HG03039 (cell line): ENCODE results near the gene ANKRD44.

ENCODE experiments used
- ATAC-seq: cut with Tn5 transposase; IDR thresholded peaks from one replicate; pipeline ENCODE4 v1.9.1; 2021; ENCODE audit warnings: mild to moderate bottlenecking, moderate library complexity; ENCODE audit not compliant: unreplicated experiment

ANKRD44 gene

DNA sequence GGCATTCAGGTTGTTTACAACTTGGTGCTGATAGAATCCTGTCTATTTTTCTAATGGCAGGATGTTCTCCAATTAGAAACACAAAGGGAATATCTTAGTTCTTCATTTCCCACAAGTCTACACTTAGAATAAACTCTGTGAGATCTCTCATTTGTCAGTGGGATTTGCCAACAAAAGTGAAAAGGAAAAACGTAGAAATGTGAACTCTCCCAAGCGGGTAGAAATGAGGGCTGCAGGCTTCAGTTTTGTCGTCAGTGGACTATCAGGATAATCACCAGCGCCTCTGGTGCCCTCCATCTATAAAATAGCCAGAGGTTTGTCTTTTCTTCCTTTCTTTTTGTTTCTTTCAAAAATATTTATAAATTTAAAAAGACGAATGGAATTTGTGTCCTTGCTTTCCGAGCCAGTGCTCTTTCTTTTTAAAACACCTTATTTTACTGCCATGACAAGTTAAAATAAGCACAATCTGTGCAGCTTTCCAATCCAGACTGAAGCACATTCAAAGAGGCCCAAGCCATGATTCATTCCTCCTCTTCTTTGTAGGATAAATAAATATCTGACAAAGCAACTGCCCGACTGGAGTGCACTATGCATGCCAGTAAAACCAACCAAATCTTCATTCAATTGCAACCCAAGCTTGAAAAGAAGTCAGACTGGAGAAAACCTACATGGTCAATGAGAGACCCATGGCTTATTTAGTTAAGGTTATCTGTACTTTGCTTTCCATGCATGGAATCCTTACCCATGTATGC lies 185.8 kb downstream of the ANKRD44 start:
- ATAC-seq = no peak

DNA sequence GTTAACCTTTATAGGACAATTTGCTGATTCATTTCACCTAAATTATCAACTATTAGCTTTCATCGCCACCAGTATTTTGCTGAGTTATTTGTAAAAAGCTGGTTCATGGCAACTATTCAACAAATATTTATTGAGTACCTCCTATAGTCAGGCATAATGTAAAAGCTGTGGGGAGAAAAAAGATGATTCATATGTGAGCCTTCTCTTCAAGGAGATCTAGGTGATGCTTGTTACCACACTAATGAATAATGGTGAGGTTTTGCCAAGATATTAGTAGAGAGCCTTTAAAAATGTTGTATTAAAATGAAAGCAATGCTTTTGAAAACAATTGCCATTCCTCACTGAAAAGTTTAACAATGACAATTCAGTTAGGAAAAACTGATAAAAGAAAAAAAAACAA lies 187.8 kb downstream of the ANKRD44 start:
- ATAC-seq = no peak

GRCh38 chr2:197121756-197122385 lies 188.7 kb downstream of the ANKRD44 start:
- ATAC-seq = no peak

- no peak for ATAC-seq
Measured at GRCh38 chr2:197121255-197121654, 189.3 kb downstream of the ANKRD44 start.

- no peak for ATAC-seq
Measured at GRCh38 chr2:197116306-197116879, 194.2 kb downstream of the ANKRD44 start.

- no peak for ATAC-seq
Measured at GRCh38 chr2:197115325-197115724, 195.3 kb downstream of the ANKRD44 start.

DNA sequence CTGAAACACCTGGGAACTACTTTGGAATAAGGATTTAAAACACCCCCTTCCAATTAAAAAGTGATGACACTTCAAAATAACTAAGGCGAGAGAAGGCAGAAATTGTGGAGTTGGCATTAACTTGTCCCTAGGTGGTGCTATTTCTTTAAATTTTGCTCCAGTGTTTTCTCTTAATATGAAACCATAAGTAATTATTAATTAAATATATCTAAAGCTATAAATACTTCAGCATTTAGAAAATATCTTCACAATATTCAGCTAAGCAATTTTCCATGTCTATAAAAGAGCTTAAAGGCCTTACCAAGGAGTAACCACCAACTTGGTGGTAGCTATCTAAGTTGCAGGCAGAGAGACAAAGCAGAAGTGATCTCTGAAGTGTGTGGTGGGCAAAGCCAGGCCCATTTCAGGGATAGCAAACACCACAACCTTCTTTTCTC lies 197.3 kb downstream of the ANKRD44 start:
- ATAC-seq = no peak

DNA sequence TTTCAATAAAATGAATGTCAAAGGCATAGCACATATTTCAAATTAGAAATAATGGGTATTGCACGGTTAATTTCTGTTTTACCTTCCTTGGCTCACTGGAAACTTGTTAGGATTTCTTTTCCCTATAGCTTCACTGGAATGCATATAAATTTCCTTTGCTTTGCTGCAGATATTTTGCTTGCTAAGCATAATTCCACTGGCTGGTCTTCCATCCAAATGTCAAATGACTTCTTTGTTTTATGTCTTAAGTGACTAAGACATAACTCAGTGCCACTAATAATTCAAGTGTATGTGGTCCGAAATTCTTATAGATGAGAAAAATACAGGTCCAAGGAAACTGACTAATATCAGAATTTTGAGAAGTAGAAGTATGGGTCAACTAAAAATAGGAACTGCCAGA lies 201.3 kb downstream of the ANKRD44 start:
- no peak for ATAC-seq

GRCh38 chr2:197108758-197109157 lies 201.8 kb downstream of the ANKRD44 start:
- no peak for ATAC-seq

GRCh38 chr2:197107291-197108269 lies 203.0 kb downstream of the ANKRD44 start:
- ATAC-seq = no peak

- ATAC-seq = no peak
Measured at GRCh38 chr2:197103363-197103762, 207.2 kb downstream of the ANKRD44 start.

GRCh38 chr2:197102231-197102630 lies 208.3 kb downstream of the ANKRD44 start:
- ATAC-seq = no peak

DNA sequence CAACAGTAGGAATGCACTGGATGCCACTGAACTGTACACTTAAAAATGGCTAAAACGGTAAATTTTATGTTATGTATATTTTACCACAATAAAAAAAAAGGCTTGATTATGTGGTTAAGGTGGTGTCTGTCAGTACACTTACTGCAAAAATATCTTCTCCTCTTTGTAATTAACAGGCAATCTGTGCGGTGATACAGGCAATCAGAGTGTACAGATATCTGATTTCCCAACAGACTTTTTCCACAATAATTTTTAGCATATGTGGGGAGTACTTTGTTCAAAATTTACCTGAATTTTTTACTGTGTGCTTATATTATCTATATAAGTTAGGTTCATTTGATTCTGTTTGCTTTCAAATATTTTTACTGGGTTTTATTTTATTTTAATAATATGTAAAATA lies 209.1 kb downstream of the ANKRD44 start:
- no peak for ATAC-seq

GRCh38 chr2:197097578-197098366 lies 212.8 kb downstream of the ANKRD44 start:
- ATAC-seq = no peak

DNA sequence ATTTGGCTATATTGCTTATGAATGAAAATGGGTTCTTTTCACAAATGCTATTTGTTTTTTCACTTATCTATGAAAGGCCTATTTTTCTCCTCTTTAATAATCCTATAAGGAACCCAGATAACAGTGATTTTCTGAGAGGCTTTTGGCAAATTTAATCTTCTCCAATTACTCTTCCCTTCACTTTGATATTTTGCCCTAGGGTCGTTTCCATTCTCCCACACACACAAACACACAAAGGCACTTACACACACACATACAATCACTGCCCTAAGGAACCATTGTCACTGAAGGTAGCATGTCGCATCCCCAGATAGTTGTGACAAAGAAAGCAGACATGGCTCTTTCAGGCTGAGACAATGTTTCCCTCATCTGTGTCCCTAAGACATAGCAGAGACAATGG lies 213.9 kb downstream of the ANKRD44 start:
- no peak for ATAC-seq

GRCh38 chr2:197092431-197092830 lies 218.1 kb downstream of the ANKRD44 start:
- ATAC-seq = no peak

DNA sequence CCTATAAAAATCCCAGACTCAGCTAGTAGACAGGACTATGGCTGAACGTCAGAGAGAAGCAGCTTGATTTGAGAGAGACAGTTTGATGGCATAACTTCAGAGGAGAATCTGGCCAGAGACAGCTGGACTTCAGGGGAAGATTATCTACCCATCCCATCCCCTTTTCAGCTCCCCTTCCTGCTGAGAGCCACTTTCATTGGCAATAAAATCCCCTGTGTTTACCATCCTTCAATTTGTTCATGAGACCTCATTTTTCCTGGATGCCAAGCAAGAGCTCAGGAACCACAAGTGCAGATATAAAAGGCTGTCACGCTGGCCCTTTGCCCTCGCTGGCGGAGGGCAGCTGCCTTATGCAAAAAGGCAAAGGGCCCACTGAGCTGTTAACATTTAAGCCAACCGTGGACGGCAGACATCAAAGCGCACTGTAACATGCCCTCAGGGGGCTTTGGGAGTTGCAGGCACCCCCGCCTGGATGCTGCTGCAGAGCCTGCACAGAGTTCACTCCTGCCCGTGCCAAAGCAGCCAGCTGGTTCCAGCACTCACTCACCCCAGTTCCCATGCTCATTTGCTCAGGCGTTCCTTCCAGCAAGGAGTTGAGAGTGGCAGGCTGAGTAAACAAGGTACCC lies 219.7 kb downstream of the ANKRD44 start:
- ATAC-seq = no peak

DNA sequence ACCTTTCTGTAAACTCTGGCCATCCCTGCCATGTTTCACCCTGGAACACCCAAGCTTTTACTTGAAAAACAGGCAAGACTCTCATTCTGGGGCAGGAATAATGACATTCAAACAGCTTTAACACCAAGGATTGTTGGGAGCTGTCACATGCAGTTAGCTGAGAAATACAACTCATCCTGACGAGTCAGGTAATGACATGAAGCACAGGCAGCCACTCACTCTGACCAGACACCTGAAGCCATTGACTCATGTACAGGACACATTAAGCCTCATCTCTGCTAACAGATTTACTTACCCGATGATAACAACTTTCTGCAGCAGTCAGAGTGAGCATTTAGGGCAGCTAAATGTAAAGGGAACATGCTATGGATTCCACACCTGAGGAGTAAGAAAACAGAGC lies 220.9 kb downstream of the ANKRD44 start:
- no peak for ATAC-seq

DNA sequence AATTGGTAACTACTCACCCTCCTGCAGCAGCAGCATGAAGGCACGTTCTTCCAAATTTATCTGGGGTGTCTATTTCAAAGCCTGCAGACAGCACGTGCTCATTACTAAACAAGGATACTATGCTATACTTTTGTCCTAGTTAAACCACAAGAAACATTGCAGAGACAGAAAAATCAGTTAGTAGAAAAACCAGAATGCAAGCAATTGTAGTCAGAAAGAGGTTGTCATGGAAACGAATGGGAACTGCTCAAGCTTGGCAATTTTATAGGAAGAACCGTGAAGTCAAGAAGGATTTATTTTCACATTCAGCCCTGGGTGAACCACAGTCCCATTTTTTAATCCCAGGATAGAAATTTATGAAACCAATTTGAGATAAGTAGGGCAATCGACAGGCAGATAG lies 221.9 kb downstream of the ANKRD44 start:
- ATAC-seq = no peak

GRCh38 chr2:197086500-197086899 lies 224.1 kb downstream of the ANKRD44 start:
- no peak for ATAC-seq
